LNCaP clone FGC (cell line): ENCODE data around the gene RELN.

Source experiments
- DNase-seq: peaks from one replicate; pipeline ENCODE4 v3.0.0-alpha.2; 2011; ENCODE audit warnings: low read depth
- H3K4me3 ChIP-seq: 2 replicates; pipeline ENCODE4 v1.5.1; 2011; ENCODE audit warnings: mild to moderate bottlenecking, low read depth, low read length, control low read depth
- CTCF ChIP-seq: IDR thresholded peaks from 2 replicates; pipeline ENCODE4 v1.5.1; 2012; ENCODE audit warnings: mild to moderate bottlenecking; ENCODE audit not compliant: control insufficient read depth, insufficient read depth; ENCODE audit errors: extremely low read depth

RELN gene

GRCh38 chr7:103637094-103637493, 352.4 kb downstream of the RELN start:
- TF ChIP-seq CTCF, result no peak
- no peak overlapping the region for H3K4me3 ChIP-seq
- no peak for DNase-seq

- no peak overlapping the region for H3K4me3 ChIP-seq
- DNase-seq, result no peak
- TF ChIP-seq CTCF, result no peak
Observed at GRCh38 chr7:103636153-103636552, 353.3 kb downstream of the RELN start.

- no peak for TF ChIP-seq CTCF
- no peak overlapping the region for H3K4me3 ChIP-seq
- no peak for DNase-seq
Observed at GRCh38 chr7:103632972-103633371, 356.5 kb downstream of the RELN start.

- TF ChIP-seq CTCF, result no peak
- H3K4me3 ChIP-seq, result no peak overlapping the region
- DNase-seq, result no peak
Observed at GRCh38 chr7:103632005-103632639, 357.3 kb downstream of the RELN start.

GRCh38 chr7:103630318-103630717, 359.1 kb downstream of the RELN start:
- H3K4me3 ChIP-seq, result no peak overlapping the region
- no peak for DNase-seq
- TF ChIP-seq CTCF, result no peak

DNA sequence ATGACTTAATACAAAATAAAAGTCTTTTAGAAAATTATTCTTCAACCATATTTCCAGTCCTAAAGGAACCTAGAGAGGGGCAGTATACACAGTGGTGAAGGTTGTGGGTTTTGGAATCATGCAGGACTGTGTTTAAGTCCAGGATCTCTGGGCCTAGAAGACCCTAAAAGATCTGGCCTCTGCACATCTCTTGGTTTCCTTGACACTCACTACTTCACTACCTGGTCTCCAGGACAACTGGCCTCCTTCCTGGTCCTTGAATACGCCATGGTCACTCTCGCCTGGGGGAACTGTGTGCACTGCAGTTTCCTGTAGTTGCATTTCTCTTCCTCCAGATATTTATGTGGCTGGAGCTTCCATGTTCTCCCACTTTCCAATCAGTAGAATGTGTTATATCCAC, 360.7 kb downstream of the RELN start:
- DNase-seq, result no peak
- TF ChIP-seq CTCF, result no peak
- H3K4me3 ChIP-seq, result no peak overlapping the region

- DNase-seq, result no peak
- no peak for TF ChIP-seq CTCF
- no peak overlapping the region for H3K4me3 ChIP-seq
Observed at GRCh38 chr7:103626776-103627175, 362.7 kb downstream of the RELN start.
